OCI-LY7 (cell line): ENCODE results near the gene BBOX1. TPM values are rescaled to one million over a fixed set of nuclear protein-coding genes. Genes with fewer than 3 reads are reported as not detected.

Experiments
- BruUV-seq: library from RNA; stranded (reverse); fragments of 400-500 nt; replicated peaks from 2 replicates; lab custom pipeline; 2021; lab: Mats Ljungman, UMichigan
- CTCF ChIA-PET: fragments of 300-600 bp; sonication (Branson Sonifier 250); formaldehyde crosslinking; loops from one replicate; lab custom pipeline; 2022; ENCODE audit warnings: antibody characterized with exemption; ENCODE audit not compliant: unreplicated experiment; lab: Charles Lee
- POLR2A ChIA-PET: fragments of 300-600 bp; sonication (Branson Sonifier 250); formaldehyde crosslinking; loops from one replicate; lab custom pipeline; 2022; ENCODE audit warnings: antibody characterized with exemption; lab: Charles Lee
- DNase-seq: peaks from one replicate; pipeline ENCODE4 v3.0.0-alpha.2; 2015; ENCODE audit warnings: low spot score
- H2AFZ ChIP-seq: fragments of 200-600 bp; sonication (generic), shearing (Covaris generic); 2 replicates; pipeline ENCODE4 v1.6.1; 2014; ENCODE audit warnings: mild to moderate bottlenecking, antibody characterized with exemption, low read length, moderate library complexity
- H3K27ac ChIP-seq: fragments of 200-600 bp; sonication (generic); 2 replicates; pipeline ENCODE4 v1.5.1; 2014; ENCODE audit warnings: mixed run types, low read depth, mild to moderate bottlenecking, moderate library complexity, low read length, inconsistent platforms; ENCODE audit not compliant: poor library complexity, severe bottlenecking
- H3K36me3 ChIP-seq: fragments of 200-600 bp; sonication (generic); 2 replicates; pipeline ENCODE4 v1.6.1; 2014; ENCODE audit warnings: mild to moderate bottlenecking, antibody characterized with exemption, low read length, moderate library complexity, mixed read lengths; ENCODE audit not compliant: insufficient read depth
- H3K4me1 ChIP-seq: fragments of 200-600 bp; sonication (generic); 2 replicates; pipeline ENCODE4 v1.5.1; 2014; ENCODE audit warnings: mild to moderate bottlenecking, low read length; ENCODE audit not compliant: insufficient read depth, poor library complexity, severe bottlenecking
- H3K4me2 ChIP-seq: fragments of 200-600 bp; sonication (generic); 2 replicates; pipeline ENCODE4 v1.6.1; 2014; ENCODE audit warnings: mild to moderate bottlenecking, low read length
- H3K4me3 ChIP-seq: fragments of 200-600 bp; sonication (generic); 2 replicates; pipeline ENCODE4 v1.5.1; 2014; ENCODE audit warnings: mild to moderate bottlenecking, low read depth, low read length; ENCODE audit not compliant: poor library complexity, severe bottlenecking
- H3K79me2 ChIP-seq: fragments of 200-600 bp; sonication (generic); 2 replicates; pipeline ENCODE4 v1.6.1; 2016; ENCODE audit warnings: low read depth, mild to moderate bottlenecking, low read length, moderate library complexity, mixed read lengths; ENCODE audit not compliant: insufficient read depth
- H3K9me2 ChIP-seq: fragments of 200-600 bp; sonication (generic); 2 replicates; pipeline ENCODE4 v1.6.1; 2016; ENCODE audit warnings: mild to moderate bottlenecking, low read length, mixed read lengths; ENCODE audit not compliant: insufficient read depth
- H3K9me3 ChIP-seq: fragments of 200-600 bp; sonication (generic); 2 replicates; pipeline ENCODE4 v1.6.1; 2014; ENCODE audit warnings: mild to moderate bottlenecking, mixed run types, low read length, mixed read lengths
- H4K20me1 ChIP-seq: fragments of 200-600 bp; sonication (generic); 2 replicates; pipeline ENCODE4 v1.6.1; 2014; ENCODE audit warnings: mild to moderate bottlenecking, antibody characterized with exemption, low read length, moderate library complexity, mixed read lengths; ENCODE audit not compliant: insufficient read depth
- EZH2phosphoT487 ChIP-seq: fragments of 200-600 bp; sonication (generic); IDR thresholded peaks from 2 replicates; pipeline ENCODE4 v1.6.1; 2018; ENCODE audit warnings: low read depth, borderline replicate concordance, mild to moderate bottlenecking, mixed run types, antibody characterized with exemption, low read length, moderate library complexity, mixed read lengths
- intact Hi-C: fragments of 100-400 bp; cut with micrococcal nuclease; formaldehyde crosslinking; loops from one replicate; pipeline ENCODE4 v1.10.0; 2022; ENCODE audit not compliant: unreplicated experiment
- total RNA-seq, 2 experiments: library from RNA; depleted of rRNA in 1 of 2; stranded (reverse); fragments of >200 nt in 1 of 2; shearing (Covaris generic) in 1 of 2; gene quantifications; 2 replicates each; pipeline ENCODE4 v1.2.3, GENCODE V29; 2014 to 2022
- TF ChIP-seq, protein P1 (sequence below): fragments of 200-600 bp; sonication (generic); conservative IDR thresholded peaks from 2 replicates; pipeline ENCODE4 v1.5.1; 2014; ENCODE audit warnings: mild to moderate bottlenecking, antibody characterized with exemption, low read length, moderate library complexity, mixed read lengths

The BBOX1 gene
- total RNA-seq, 2 experiments from 2014 or later, result not detected

DNA sequence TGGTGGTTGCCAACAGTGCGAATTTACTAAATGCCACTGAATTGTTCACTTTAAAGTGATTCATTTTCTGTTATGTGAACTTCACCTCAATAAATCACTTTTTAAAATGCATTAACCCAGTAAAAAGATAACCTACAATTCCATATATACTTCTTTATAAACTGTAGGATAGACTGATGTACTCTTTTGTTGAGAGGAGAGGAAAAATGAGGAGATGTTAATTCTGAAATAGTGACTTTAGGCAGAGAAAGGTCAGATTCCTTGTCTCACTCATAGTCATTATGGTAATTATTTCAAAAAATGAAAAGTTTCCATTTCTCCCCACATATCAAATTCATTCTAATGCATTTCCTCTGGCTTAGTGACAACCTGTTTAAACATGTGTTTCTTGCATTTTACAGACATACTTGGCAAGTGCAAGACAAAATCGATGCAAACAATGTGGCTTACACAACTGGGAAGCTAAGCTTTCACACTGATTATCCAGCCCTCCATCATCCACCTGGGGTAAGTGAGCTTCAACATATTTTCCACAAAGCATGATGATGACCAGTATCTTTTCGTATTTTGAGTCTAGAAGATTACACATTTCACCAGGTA lies 74.5 kb downstream of the BBOX1 start:
- Histone ChIP-seq H3K36me3 (no peaks in the 10 kb centered on the region), H3K4me1 (no peaks in the 10 kb centered on the region), H4K20me1 (no peaks in the 10 kb centered on the region), H3K79me2 (no peaks in the 10 kb centered on the region), H3K27ac (no peak overlapping the region), H3K9me3 (no peaks in the 10 kb centered on the region), H3K4me2 (no peak overlapping the region), H3K4me3 (no peak overlapping the region), H2AFZ (no peak overlapping the region), H3K9me2 (no peaks in the 10 kb centered on the region)
- intact Hi-C loops, result no loop called here
- no peak for TF ChIP-seq EZH2phosphoT487
- TF ChIP-seq, protein P1, sequence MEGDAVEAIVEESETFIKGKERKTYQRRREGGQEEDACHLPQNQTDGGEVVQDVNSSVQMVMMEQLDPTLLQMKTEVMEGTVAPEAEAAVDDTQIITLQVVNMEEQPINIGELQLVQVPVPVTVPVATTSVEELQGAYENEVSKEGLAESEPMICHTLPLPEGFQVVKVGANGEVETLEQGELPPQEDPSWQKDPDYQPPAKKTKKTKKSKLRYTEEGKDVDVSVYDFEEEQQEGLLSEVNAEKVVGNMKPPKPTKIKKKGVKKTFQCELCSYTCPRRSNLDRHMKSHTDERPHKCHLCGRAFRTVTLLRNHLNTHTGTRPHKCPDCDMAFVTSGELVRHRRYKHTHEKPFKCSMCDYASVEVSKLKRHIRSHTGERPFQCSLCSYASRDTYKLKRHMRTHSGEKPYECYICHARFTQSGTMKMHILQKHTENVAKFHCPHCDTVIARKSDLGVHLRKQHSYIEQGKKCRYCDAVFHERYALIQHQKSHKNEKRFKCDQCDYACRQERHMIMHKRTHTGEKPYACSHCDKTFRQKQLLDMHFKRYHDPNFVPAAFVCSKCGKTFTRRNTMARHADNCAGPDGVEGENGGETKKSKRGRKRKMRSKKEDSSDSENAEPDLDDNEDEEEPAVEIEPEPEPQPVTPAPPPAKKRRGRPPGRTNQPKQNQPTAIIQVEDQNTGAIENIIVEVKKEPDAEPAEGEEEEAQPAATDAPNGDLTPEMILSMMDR, result no peak
- CTCF ChIA-PET, result no interaction called here
- POLR2A ChIA-PET, result interaction anchor here (0.6 to 0.8 kb wide), 2 partner anchors 9 to 246 kb away, joined by 3 to 5 read pairs; no protein-coding TSS in a partner anchor
- no TSS peak for BruUV-seq
- no peak for DNase-seq

DNA sequence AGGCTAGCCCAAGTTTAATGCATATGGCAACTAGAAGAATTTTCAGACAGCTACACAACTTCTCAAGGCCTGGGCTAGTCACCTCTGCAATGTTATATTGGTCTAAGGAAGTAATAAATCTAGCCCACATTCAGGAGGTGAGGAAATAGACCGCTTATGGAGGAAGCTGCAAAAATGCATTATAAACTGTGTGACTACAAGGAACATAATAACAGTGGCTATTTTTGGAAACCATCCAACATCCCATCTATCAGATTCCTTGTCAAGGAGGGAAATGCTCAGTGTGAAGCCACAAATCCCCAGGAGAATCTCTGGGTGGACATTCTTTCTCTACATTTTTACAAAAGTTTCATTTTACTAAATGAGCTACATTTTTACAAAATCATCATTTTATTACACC lies 76.1 kb downstream of the BBOX1 start:
- no peaks in the 10 kb centered on the region for H3K4me1 ChIP-seq
- no peaks in the 10 kb centered on the region for H3K9me2 ChIP-seq
- TF ChIP-seq, protein P1, result no peak
- no peak for TF ChIP-seq EZH2phosphoT487
- DNase-seq, result no peak
- ChIA-PET CTCF (no interaction called here), POLR2A (interaction anchor here (0.9 kb wide), 1 partner anchor 15 kb away, joined by 3 read pairs; no protein-coding TSS in a partner anchor)
- no peaks in the 10 kb centered on the region for H3K36me3 ChIP-seq
- intact Hi-C loops, result no loop called here
- H4K20me1 ChIP-seq, result no peaks in the 10 kb centered on the region
- H3K4me2 ChIP-seq, result no peak overlapping the region
- no peaks in the 10 kb centered on the region for H3K9me3 ChIP-seq
- no TSS peak for BruUV-seq
- H3K27ac ChIP-seq, result no peak overlapping the region
- no peaks in the 10 kb centered on the region for H3K79me2 ChIP-seq
- no peak overlapping the region for H3K4me3 ChIP-seq
- H2AFZ ChIP-seq, result no peak overlapping the region

GRCh38 chr11:27118371-27118770 lies 77.8 kb downstream of the BBOX1 start:
- Histone ChIP-seq H3K4me3 (no peak overlapping the region), H4K20me1 (no peaks in the 10 kb centered on the region), H3K27ac (no peak overlapping the region), H3K36me3 (no peaks in the 10 kb centered on the region), H2AFZ (peak overlapping the region; percentile 53; the same call in 1 of the 2 replicates), H3K9me3 (no peaks in the 10 kb centered on the region), H3K4me1 (no peaks in the 10 kb centered on the region), H3K79me2 (no peaks in the 10 kb centered on the region), H3K4me2 (no peak overlapping the region), H3K9me2 (no peaks in the 10 kb centered on the region)
- no peak for DNase-seq
- intact Hi-C loops, result no loop called here
- BruUV-seq, result no TSS peak
- CTCF ChIA-PET, result no interaction called here
- TF ChIP-seq, protein P1, result no peak
- POLR2A ChIA-PET, result no interaction called here
